GM12875 (cell line): ENCODE measurements around the gene CCDC51.
A peak's percentile ranks its signal among the peaks of the same experiment; 100 is the strongest.

Experiments
- H3K4me3 ChIP-seq: one replicate; pipeline ENCODE4 v1.5.1; 2011; ENCODE audit warnings: low read depth, low read length, control low read depth
- TF ChIP-seq, protein P1 (sequence below): IDR thresholded peaks from 2 replicates; pipeline ENCODE4 v1.5.1; 2011; ENCODE audit warnings: low read depth, mild to moderate bottlenecking, control low read depth, inconsistent platforms, low read length, moderate library complexity, borderline replicate concordance; ENCODE audit not compliant: insufficient read depth

CCDC51 gene

GRCh38 chr3:48423883-48424695 is 15.8 kb downstream of the CCDC51 start:
- no peak overlapping the region for H3K4me3 ChIP-seq
- TF ChIP-seq, protein P1, sequence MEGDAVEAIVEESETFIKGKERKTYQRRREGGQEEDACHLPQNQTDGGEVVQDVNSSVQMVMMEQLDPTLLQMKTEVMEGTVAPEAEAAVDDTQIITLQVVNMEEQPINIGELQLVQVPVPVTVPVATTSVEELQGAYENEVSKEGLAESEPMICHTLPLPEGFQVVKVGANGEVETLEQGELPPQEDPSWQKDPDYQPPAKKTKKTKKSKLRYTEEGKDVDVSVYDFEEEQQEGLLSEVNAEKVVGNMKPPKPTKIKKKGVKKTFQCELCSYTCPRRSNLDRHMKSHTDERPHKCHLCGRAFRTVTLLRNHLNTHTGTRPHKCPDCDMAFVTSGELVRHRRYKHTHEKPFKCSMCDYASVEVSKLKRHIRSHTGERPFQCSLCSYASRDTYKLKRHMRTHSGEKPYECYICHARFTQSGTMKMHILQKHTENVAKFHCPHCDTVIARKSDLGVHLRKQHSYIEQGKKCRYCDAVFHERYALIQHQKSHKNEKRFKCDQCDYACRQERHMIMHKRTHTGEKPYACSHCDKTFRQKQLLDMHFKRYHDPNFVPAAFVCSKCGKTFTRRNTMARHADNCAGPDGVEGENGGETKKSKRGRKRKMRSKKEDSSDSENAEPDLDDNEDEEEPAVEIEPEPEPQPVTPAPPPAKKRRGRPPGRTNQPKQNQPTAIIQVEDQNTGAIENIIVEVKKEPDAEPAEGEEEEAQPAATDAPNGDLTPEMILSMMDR = no peak

GRCh38 chr3:48423241-48423882 is 16.6 kb downstream of the CCDC51 start:
- no peak overlapping the region for H3K4me3 ChIP-seq
- TF ChIP-seq, protein P1 = no peak

GRCh38 chr3:48422681-48423080 is 17.2 kb downstream of the CCDC51 start:
- no peak overlapping the region for H3K4me3 ChIP-seq
- TF ChIP-seq, protein P1 = no peak

GRCh38 chr3:48422272-48422671 is 17.6 kb downstream of the CCDC51 start:
- H3K4me3 ChIP-seq = no peak overlapping the region
- TF ChIP-seq, protein P1 = peak; percentile 6; the same call in 1 of the 2 replicates

DNA sequence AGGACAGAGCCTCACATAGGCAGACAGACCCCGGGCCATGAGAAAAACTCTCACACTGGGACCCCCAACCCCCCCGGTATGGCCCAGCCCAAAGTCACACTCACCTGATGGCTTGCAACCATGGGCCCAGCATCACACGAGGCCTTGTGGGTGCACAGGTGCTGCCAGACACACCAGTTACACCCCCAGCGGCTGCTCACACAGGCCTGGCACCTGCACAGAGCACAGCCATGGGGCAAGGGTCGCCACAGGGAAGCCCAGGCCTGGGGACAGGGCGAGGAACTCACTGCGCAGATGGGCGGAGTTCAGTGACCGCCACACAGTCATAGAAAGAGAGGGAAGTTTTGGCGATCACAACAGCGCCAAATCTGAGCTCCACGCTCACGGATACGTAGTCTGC is 19.4 kb downstream of the CCDC51 start:
- no peak overlapping the region for H3K4me3 ChIP-seq
- TF ChIP-seq, protein P1 = no peak

- TF ChIP-seq, protein P1 = no peak
- no peak overlapping the region for H3K4me3 ChIP-seq
These were observed 20.3 kb downstream of the CCDC51 start for GRCh38 chr3:48419597-48419996.

GRCh38 chr3:48419149-48419548 is 20.8 kb downstream of the CCDC51 start:
- no peak overlapping the region for H3K4me3 ChIP-seq
- TF ChIP-seq, protein P1 = no peak
